WTC11 (cell line): ENCODE data around the gene ALDH5A1.

ENCODE experiments used
- ETV6 ChIP-seq: sonication (generic); formaldehyde crosslinking; IDR thresholded peaks from 2 replicates; pipeline ENCODE4 v1.8.1; 2022; ENCODE audit warnings: mild to moderate bottlenecking, missing genetic modification reagents
- IRF1 ChIP-seq: sonication (generic); formaldehyde crosslinking; IDR thresholded peaks from 2 replicates; pipeline ENCODE4 v1.8.0; 2023; ENCODE audit warnings: missing genetic modification reagents
- MAX ChIP-seq: sonication (generic); formaldehyde crosslinking; IDR thresholded peaks from 2 replicates; pipeline ENCODE4 v1.8.0; 2022; ENCODE audit warnings: mild to moderate bottlenecking, missing genetic modification reagents
- SMAD3 ChIP-seq: sonication (generic); formaldehyde crosslinking; IDR thresholded peaks from 2 replicates; pipeline ENCODE4 v1.8.0; 2022; ENCODE audit warnings: missing genetic modification reagents, mild to moderate bottlenecking, borderline replicate concordance
- USF1 ChIP-seq: sonication (generic); formaldehyde crosslinking; IDR thresholded peaks from 2 replicates; pipeline ENCODE4 v1.8.0; 2022; ENCODE audit warnings: mild to moderate bottlenecking, missing genetic modification reagents
- TF ChIP-seq, protein P1 (sequence below): fragments of 200-600 bp; IDR thresholded peaks from 2 replicates; pipeline ENCODE4 v1.8.0; 2022; ENCODE audit warnings: antibody characterized with exemption

GRCh38 chr6:24469811-24470210 is 25.0 kb upstream of the ALDH5A1 start:
- no peak for TF ChIP-seq MAX (CRISPR knock-in tag)
- TF ChIP-seq IRF1 = no peak
- TF ChIP-seq, protein P1, sequence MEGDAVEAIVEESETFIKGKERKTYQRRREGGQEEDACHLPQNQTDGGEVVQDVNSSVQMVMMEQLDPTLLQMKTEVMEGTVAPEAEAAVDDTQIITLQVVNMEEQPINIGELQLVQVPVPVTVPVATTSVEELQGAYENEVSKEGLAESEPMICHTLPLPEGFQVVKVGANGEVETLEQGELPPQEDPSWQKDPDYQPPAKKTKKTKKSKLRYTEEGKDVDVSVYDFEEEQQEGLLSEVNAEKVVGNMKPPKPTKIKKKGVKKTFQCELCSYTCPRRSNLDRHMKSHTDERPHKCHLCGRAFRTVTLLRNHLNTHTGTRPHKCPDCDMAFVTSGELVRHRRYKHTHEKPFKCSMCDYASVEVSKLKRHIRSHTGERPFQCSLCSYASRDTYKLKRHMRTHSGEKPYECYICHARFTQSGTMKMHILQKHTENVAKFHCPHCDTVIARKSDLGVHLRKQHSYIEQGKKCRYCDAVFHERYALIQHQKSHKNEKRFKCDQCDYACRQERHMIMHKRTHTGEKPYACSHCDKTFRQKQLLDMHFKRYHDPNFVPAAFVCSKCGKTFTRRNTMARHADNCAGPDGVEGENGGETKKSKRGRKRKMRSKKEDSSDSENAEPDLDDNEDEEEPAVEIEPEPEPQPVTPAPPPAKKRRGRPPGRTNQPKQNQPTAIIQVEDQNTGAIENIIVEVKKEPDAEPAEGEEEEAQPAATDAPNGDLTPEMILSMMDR = no peak
- TF ChIP-seq USF1 (CRISPR knock-in tag) = no peak
- TF ChIP-seq ETV6 (CRISPR knock-in tag) = no peak
- TF ChIP-seq SMAD3 (CRISPR knock-in tag) = no peak
